HUES64 (cell line): ENCODE results near the gene DYNC1I1.

Experiments
- H3K27ac ChIP-seq: 2 replicates; pipeline ENCODE4 v1.7.0; 2013; ENCODE audit warnings: low read depth, low read length, inconsistent platforms
- H3K27me3 ChIP-seq: 2 replicates; pipeline ENCODE4 v1.6.1; 2013; ENCODE audit warnings: mild to moderate bottlenecking, low read length; ENCODE audit not compliant: insufficient read depth
- H3K36me3 ChIP-seq: 2 replicates; pipeline ENCODE4 v1.6.1; 2013; ENCODE audit warnings: mild to moderate bottlenecking, low read length; ENCODE audit not compliant: insufficient read depth
- H3K4me1 ChIP-seq: 2 replicates; pipeline ENCODE4 v1.6.1; 2013; ENCODE audit warnings: mild to moderate bottlenecking, low read length, moderate library complexity; ENCODE audit not compliant: insufficient read depth
- H3K4me3 ChIP-seq: 2 replicates; pipeline ENCODE4 v1.5.1; 2013; ENCODE audit warnings: mild to moderate bottlenecking, low read length, moderate library complexity
- H3K9ac ChIP-seq: 2 replicates; pipeline ENCODE4 v1.6.1; 2013; ENCODE audit warnings: mild to moderate bottlenecking, low read depth, low read length
- H3K9me3 ChIP-seq: 2 replicates; pipeline ENCODE4 v1.6.1; 2013; ENCODE audit warnings: low read depth, low read length; ENCODE audit not compliant: insufficient read depth
- WGBS: fragments of 150-250, 120-280 bp; methylation state at CpG from one replicate; pipeline ENCODE4 v1.1.7; 2013; ENCODE audit warnings: missing lambda C conversion rate; 5-methylcytosine and 5-hydroxymethylcytosine counted together

Gene DYNC1I1

DNA sequence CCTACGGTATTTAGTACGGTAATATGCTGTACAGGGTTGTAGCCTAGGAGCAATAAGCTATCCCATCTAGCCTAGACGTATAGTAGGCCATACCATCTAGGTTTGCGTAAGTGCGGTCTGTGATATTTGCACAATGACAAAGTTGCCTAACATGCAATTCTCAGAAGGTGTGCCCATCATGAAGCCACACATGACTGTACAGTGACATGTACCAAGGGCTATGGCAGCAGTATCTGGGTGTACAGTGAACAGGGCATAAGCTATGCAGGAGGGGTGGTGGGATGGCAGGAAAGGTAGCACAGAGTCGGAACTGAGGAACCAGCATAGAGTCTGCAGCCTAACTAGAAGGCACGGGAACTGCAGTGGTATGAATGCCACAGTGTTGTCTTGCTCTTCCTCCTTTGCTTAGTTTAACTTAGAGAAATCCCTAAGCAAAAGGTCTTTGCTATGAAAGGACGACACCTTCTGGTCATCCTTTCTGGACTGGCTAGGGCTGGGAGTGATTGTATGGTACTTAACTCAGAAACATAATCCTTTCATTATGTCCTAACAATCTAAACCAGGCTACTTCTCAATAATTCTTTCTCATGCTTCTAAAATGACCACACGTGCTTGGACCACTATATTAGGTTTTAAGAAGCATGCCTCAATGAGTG lies 93.5 kb downstream of the DYNC1I1 start:
- Histone ChIP-seq H3K4me1 (peaks cover 4% of the 10 kb centered on the region; the same call in 1 of the 2 replicates), H3K9ac (no peak overlapping the region), H3K27ac (no peak overlapping the region), H3K27me3 (no peaks in the 10 kb centered on the region), H3K4me3 (no peak overlapping the region), H3K9me3 (no peaks in the 10 kb centered on the region), H3K36me3 (no peaks in the 10 kb centered on the region)
- 85% methylated on average over 8 of the region's 9 CpGs for WGBS

DNA sequence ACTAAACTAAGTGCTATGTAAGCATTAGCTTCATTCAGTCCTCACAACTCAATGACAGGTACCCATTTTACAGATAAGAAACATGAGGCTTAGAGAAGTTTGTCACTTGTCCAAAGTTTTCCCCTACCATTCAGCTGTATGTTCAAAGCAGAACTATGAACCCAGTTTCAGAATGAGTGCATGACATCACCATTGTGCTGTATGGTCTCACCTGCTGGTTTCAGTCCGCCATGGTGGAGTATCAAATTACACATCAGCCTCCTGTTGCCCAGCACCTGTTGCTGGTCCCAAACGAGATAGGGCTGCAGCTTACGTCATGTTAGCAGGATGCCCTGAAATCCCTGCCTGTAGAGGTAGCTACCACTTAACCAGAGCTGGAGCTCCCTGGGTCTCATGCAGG lies 95.0 kb downstream of the DYNC1I1 start:
- Histone ChIP-seq H3K4me1 (no peaks in the 10 kb centered on the region), H3K9ac (no peak overlapping the region), H3K9me3 (no peaks in the 10 kb centered on the region), H3K4me3 (no peak overlapping the region), H3K36me3 (no peaks in the 10 kb centered on the region), H3K27ac (no peak overlapping the region), H3K27me3 (no peaks in the 10 kb centered on the region)
- WGBS = 67% methylated on average over 3 of the region's 3 CpGs

DNA sequence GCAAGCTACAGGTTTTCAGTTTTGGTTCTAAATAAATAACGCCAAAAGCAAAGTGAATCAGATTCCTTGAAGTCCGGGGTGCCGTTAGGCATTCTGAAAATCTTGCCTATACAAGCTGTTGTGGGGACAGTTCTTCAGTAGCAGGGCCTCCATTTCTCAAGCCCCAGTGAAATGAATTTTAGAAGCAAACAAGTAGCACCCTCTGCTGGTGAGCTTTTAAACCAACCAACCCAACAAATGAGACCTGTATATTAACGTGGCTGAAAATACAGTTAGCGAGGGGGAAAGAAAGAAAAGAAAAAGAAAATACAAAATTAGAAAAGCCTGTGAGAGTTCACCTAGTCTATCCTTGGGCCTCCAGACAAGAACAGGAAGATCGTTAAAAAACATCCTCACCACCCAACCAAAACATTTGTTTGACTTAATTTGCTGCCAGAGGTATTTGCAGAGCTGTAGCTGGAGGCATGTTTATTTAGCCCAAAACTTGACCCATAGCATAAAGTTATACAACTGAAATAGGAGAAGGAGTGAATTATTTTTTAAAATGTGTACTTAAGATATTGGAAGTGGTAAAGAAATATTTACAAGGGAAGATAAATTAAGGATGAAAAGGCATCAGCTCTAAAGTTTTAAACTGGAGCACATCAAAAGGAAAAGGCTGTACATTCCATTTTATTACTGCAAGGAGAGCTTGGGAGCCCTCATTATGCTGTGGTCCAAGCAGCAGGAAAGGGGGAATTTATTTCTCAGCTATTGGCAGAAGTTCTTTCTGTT lies 98.9 kb downstream of the DYNC1I1 start:
- Histone ChIP-seq H3K27ac (no peak overlapping the region), H3K36me3 (no peaks in the 10 kb centered on the region), H3K9me3 (no peaks in the 10 kb centered on the region), H3K4me3 (no peak overlapping the region), H3K27me3 (no peaks in the 10 kb centered on the region), H3K9ac (no peak overlapping the region), H3K4me1 (no peaks in the 10 kb centered on the region)
- 44% methylated on average over 6 of the region's 6 CpGs for WGBS

DNA sequence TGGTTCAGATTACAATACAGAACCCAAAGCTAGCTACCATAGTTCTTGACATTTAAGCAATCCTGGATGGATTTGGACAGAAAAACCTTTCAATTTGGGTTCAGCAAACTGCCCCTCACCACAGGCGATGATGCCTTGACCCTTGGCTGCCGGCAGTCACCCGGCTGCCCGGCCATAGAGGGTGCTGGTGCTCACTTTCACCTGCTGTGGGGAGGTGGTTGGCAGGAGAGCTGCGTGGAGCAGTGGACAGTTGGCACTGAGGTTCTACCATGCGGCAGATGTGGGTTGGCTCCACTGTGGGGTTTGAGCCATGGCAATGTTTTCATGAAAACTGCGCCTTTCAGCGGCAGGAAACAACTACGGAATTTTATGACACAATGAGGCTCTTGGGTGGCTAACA lies 99.5 kb downstream of the DYNC1I1 start:
- Histone ChIP-seq H3K27ac (no peak overlapping the region), H3K4me1 (no peaks in the 10 kb centered on the region), H3K36me3 (no peaks in the 10 kb centered on the region), H3K4me3 (no peak overlapping the region), H3K27me3 (no peaks in the 10 kb centered on the region), H3K9me3 (no peaks in the 10 kb centered on the region), H3K9ac (no peak overlapping the region)
- 89% methylated on average over 9 of the region's 9 CpGs for WGBS

DNA sequence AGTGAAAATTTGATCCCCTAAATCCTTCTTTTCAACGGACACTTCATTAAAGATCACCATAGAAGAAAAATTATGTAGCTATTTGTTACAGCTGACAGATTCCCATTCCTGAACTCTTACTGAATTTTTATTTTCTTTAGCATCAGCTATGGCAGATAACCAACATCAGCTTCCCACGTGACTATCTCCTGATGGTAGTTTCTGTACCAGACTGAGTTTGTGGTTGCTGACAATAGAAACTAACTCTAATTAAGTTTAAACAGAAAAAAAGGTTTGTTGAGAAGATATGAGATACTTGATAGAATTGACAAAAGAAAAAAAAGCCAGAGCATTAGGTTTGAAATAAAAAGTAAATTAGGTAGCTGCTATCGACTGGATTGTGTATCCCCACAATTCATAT lies 101.8 kb downstream of the DYNC1I1 start:
- Histone ChIP-seq H3K4me3 (no peak overlapping the region), H3K36me3 (no peaks in the 10 kb centered on the region), H3K4me1 (no peaks in the 10 kb centered on the region), H3K9me3 (no peaks in the 10 kb centered on the region), H3K27ac (no peak overlapping the region), H3K9ac (no peak overlapping the region), H3K27me3 (no peaks in the 10 kb centered on the region)
- WGBS = 93% methylated on average over 2 of the region's 3 CpGs

DNA sequence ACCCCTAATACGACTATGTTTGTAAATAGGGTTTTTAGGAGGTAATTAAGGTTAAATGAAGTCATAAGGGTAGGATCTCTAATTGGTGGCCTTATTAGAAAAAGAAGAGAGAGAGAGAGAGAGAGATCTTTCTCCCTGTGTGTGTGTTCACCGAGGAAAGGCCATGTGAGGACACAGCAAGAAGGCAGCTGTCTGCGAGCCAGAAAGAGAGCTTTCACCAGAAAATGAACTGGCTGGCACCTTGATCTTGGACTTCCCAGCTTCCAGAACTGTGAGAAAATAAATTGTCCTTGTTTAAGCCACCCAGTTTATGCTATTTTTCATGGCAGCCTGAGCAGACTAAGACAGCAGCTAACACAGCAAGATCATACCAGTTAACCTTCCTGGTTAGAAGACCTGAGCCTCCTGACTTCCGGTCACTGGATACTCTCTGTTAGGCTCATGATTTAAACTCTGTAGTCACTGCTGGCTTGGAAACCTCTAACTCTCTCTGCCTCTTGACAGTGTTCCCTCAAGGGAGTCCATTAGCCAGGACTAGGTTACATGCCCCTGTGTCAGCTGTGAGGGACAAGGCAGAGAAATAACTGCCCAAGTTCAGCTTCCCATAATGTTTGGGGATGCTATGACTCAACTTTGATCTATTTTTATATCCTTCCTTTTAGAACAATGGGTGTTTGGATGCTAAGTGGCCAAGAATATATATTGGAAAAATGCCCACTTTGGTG lies 102.3 kb downstream of the DYNC1I1 start:
- no peak overlapping the region for H3K27ac ChIP-seq

DNA sequence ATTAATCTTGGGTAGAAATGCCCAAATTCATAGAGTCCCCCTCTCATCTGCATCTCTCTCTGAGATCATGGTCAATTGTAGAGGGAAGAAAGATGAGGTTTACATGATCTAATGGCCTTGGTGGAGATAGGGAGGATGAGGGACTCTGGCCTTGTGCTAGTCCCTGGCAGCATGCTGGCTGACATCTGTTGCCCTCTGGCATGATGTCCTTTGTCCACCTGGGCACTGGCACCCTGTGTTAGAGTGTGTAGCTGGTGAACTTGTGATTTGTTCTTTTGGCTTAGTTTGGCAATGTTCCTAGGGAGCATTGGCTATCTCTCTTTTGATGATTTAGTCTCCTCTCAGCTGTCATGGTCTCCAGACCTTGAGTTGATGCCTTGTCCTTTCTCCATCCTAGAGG lies 103.2 kb downstream of the DYNC1I1 start:
- H3K36me3 ChIP-seq = no peaks in the 10 kb centered on the region
- no peaks in the 10 kb centered on the region for H3K27me3 ChIP-seq
- H3K9me3 ChIP-seq = no peaks in the 10 kb centered on the region
- no peak overlapping the region for H3K27ac ChIP-seq
- no peaks in the 10 kb centered on the region for H3K4me1 ChIP-seq
- H3K9ac ChIP-seq = no peak overlapping the region
- H3K4me3 ChIP-seq = no peak overlapping the region

More for the DNA sequence above, 102.3 kb downstream of the DYNC1I1 start:
- Histone ChIP-seq H3K9ac (no peak overlapping the region), H3K4me3 (no peak overlapping the region), H3K9me3 (no peaks in the 10 kb centered on the region), H3K27me3 (no peaks in the 10 kb centered on the region), H3K4me1 (no peaks in the 10 kb centered on the region), H3K36me3 (no peaks in the 10 kb centered on the region)
- WGBS = 94% methylated on average over 4 of the region's 4 CpGs

DNA sequence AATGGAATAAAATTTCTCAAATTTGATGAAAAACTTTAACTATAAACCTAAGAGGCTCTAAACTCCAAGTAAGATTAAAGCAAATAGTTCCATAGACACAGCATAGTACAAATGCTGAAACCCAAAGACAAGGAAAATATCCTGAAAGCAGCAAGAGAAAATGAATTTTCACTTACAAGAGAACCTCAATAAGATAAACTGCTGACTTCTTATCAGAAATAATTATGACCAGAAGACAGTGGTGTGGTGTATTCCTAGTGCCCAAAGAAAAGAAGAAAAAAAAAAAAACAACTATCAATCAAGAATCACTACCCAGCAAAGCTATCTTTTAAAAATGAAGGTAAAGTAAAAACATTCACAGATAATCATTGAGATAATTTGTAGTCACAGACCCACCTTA lies 106.3 kb downstream of the DYNC1I1 start:
- Histone ChIP-seq H3K9me3 (no peaks in the 10 kb centered on the region), H3K4me1 (no peaks in the 10 kb centered on the region), H3K9ac (no peak overlapping the region)

DNA sequence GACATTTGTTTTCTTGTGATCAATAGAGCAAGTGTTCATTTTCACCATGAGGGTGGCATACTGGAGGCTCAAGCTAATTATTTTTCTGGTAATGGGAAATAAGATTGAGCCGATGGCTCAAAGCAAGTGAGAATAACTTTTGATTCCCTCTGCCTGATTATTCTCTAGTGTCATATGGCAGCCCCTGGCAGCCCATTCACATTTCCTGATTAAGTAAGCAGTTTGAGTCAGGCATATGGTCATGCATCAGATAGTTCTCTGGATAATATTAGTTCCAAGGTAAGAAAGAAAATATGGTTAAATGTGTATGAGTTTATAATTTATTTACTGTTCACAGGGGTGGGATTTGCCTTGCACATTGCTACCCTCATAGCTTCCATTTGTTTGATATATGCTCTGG lies 109.2 kb downstream of the DYNC1I1 start:
- 100% methylated on average over 1 of the region's 1 CpG for WGBS
- H3K27ac ChIP-seq = no peak overlapping the region
- H3K4me3 ChIP-seq = no peak overlapping the region
- no peaks in the 10 kb centered on the region for H3K4me1 ChIP-seq
- no peaks in the 10 kb centered on the region for H3K9me3 ChIP-seq
- no peaks in the 10 kb centered on the region for H3K36me3 ChIP-seq
- H3K27me3 ChIP-seq = no peaks in the 10 kb centered on the region
- H3K9ac ChIP-seq = no peak overlapping the region

More for the DNA sequence above, 106.3 kb downstream of the DYNC1I1 start:
- no peak overlapping the region for H3K27ac ChIP-seq
- H3K4me3 ChIP-seq = no peak overlapping the region
- H3K27me3 ChIP-seq = no peaks in the 10 kb centered on the region
- no peaks in the 10 kb centered on the region for H3K36me3 ChIP-seq

DNA sequence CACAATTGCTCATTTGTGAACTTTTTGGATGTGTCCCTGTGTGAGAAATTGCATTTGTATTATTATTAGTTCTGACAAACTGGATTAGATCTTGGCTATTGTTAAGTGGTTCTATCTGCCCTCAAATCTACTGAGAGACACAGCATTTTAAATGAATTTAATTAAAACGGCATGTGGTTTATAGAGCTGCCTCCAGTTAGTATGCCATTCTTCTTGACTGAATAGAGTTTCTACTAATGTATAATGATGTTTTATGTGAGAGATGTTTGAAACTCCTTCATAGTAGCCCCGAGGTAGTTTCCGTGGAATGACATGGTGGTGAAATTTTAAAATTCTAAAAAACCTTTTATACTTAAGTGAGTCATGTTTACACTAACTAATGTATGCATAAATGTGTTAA lies 110.9 kb downstream of the DYNC1I1 start:
- no peaks in the 10 kb centered on the region for H3K4me1 ChIP-seq
- no peak overlapping the region for H3K9ac ChIP-seq
- no peaks in the 10 kb centered on the region for H3K36me3 ChIP-seq
- no peaks in the 10 kb centered on the region for H3K27me3 ChIP-seq
- no peak overlapping the region for H3K4me3 ChIP-seq
- H3K27ac ChIP-seq = no peak overlapping the region
- WGBS = 100% methylated on average over 3 of the region's 3 CpGs
- no peaks in the 10 kb centered on the region for H3K9me3 ChIP-seq

DNA sequence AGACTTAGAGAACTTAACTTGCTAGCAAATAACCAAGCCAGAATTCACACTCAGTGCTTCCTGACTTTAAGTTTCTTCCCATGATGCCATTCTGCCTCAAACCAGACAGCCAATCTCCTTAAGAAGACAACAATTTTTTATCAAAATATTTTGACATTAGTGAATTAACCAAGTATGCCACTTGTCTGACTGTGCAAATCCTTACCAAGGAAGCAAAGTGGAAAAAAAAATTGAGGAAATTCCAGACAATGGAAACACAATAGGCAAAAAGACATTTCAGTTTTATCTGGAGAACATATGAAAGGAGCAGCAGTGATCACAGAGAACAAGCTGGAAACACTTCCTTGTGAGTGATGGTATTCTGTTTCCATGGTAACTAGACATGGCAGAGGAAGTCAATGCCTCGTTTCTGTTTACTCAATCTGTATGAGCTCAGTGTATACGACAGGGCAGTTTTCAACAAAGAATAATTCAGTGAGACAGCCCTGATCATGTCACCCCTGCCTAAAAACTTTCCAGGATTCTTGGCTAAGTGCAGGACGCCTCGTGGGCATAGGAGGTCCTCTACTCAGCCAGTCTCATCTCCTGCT lies 114.2 kb downstream of the DYNC1I1 start:
- Histone ChIP-seq H3K27me3 (no peaks in the 10 kb centered on the region), H3K9ac (no peak overlapping the region), H3K4me1 (no peaks in the 10 kb centered on the region), H3K27ac (no peak overlapping the region), H3K4me3 (no peak overlapping the region), H3K9me3 (no peaks in the 10 kb centered on the region), H3K36me3 (no peaks in the 10 kb centered on the region)
- 85% methylated on average over 4 of the region's 4 CpGs for WGBS
